Skeletal muscle satellite cell (primary cell): Measurements from ENCODE around the gene SLC9C1. TPM values are rescaled to one million over a fixed set of nuclear protein-coding genes. Genes with fewer than 3 reads are reported as not detected.
A peak's percentile ranks its signal among the peaks of the same experiment; 100 is the strongest.

Experiments
- H3K27me3 ChIP-seq: 2 replicates; pipeline ENCODE4 v1.7.0; 2013; ENCODE audit warnings: low read length; ENCODE audit not compliant: control insufficient read depth, insufficient read depth
- H3K36me3 ChIP-seq: 2 replicates; pipeline ENCODE4 v1.7.0; 2013; ENCODE audit warnings: mild to moderate bottlenecking, control low read depth, low read length; ENCODE audit not compliant: insufficient read depth
- H3K4me1 ChIP-seq: 2 replicates; pipeline ENCODE4 v1.7.0; 2013; ENCODE audit warnings: low read length; ENCODE audit not compliant: control insufficient read depth, insufficient read depth
- H3K4me2 ChIP-seq: 2 replicates; pipeline ENCODE4 v1.7.0; 2013; ENCODE audit warnings: mild to moderate bottlenecking, low read length
- H3K4me3 ChIP-seq: 2 replicates; pipeline ENCODE4 v1.7.0; 2013; ENCODE audit warnings: low read length
- H3K9ac ChIP-seq: 2 replicates; pipeline ENCODE4 v1.7.0; 2013; ENCODE audit warnings: mild to moderate bottlenecking, low read depth, low read length, moderate library complexity
- H3K9me3 ChIP-seq: replicated peaks from 2 replicates; pipeline ENCODE4 v1.7.0; 2013; ENCODE audit warnings: mild to moderate bottlenecking, control low read depth, low read length
- total RNA-seq: library from RNA; depleted of rRNA; stranded (reverse); fragments of >200 nt; gene quantifications from 2 replicates; pipeline ENCODE4 v1.2.3, GENCODE V29; 2012; rRNA removed

Gene SLC9C1
- not detected in 2 replicates for total RNA-seq

GRCh38 chr3:112293368-112294321, at the start of gene SLC9C1:
TSS of gene SLC9C1 (minus strand) at chr3:112294216. CDS start at chr3:112286791, 7,425 bp downstream.
- H3K9me3 ChIP-seq: no peaks in the 10 kb centered on the region
- H3K9ac ChIP-seq: peak within 1 kb of the TSS; percentile 37
- H3K27me3 ChIP-seq: no peaks in the 10 kb centered on the region
- H3K36me3 ChIP-seq: no peaks in the 10 kb centered on the region
- H3K4me2 ChIP-seq: peak within 1 kb of the TSS; percentile 77
- H3K4me1 ChIP-seq: no peaks in the 10 kb centered on the region
- peak within 1 kb of the TSS; percentile 57 for H3K4me3 ChIP-seq

GRCh38 chr3:112341386-112341785, 47.4 kb upstream of the SLC9C1 start:
- no peaks in the 10 kb centered on the region for H3K9me3 ChIP-seq
- H3K36me3 ChIP-seq: no peaks in the 10 kb centered on the region
- H3K9ac ChIP-seq: no peak overlapping the region
- H3K4me3 ChIP-seq: no peak overlapping the region
- peaks cover 5% of the 10 kb centered on the region for H3K27me3 ChIP-seq
- H3K4me2 ChIP-seq: no peak overlapping the region
- H3K4me1 ChIP-seq: no peaks in the 10 kb centered on the region

DNA sequence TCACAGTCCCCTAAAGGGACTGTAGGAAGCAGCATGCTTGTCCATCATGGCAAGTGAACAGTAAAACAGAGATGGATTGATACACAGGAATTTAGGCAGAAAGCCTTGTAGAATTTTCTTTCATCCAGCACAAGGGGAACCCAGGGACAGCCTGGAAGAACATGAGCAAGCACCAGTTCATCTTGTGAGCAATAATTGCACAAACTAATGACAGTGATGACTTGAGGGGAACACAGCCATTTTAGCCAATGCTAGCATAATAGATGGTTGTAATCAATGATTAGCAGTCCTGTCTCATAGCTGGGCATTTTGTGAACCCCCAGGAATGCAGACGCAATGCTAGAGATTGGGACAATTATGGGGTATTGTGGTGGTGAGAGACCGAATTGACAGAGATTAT, 45.6 kb upstream of the SLC9C1 start:
- no peak overlapping the region for H3K4me3 ChIP-seq

GRCh38 chr3:112339134-112339533, 45.1 kb upstream of the SLC9C1 start:
- no peaks in the 10 kb centered on the region for H3K9me3 ChIP-seq
- H3K4me3 ChIP-seq: no peak overlapping the region
- H3K36me3 ChIP-seq: no peaks in the 10 kb centered on the region
- H3K9ac ChIP-seq: no peak overlapping the region
- H3K4me2 ChIP-seq: no peak overlapping the region
- H3K27me3 ChIP-seq: peaks cover 21% of the 10 kb centered on the region
- H3K4me1 ChIP-seq: no peaks in the 10 kb centered on the region

More for the DNA sequence above, 45.6 kb upstream of the SLC9C1 start:
- Histone ChIP-seq H3K9ac (no peak overlapping the region), H3K4me1 (no peaks in the 10 kb centered on the region), H3K27me3 (peaks cover 18% of the 10 kb centered on the region), H3K9me3 (no peaks in the 10 kb centered on the region), H3K36me3 (no peaks in the 10 kb centered on the region), H3K4me2 (no peak overlapping the region)

DNA sequence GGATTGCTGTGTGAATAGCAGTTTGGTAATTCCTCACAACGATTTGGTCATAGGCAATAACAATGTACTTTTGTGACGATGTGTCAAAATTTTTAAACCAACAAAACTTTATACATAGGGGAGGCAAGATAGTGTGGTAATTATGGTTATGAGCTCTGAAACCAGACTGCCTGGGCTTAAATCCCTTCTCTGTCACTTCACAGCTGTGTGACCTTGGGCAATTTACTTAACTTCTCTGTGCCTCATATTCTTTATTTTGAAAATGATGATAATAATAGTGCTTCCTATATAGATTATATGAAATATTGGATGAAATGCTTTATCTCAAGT, 44.7 kb upstream of the SLC9C1 start:
- Histone ChIP-seq H3K27me3 (peaks cover 26% of the 10 kb centered on the region), H3K36me3 (no peaks in the 10 kb centered on the region), H3K4me1 (no peaks in the 10 kb centered on the region), H3K4me3 (no peak overlapping the region), H3K9ac (no peak overlapping the region), H3K9me3 (no peaks in the 10 kb centered on the region), H3K4me2 (no peak overlapping the region)

DNA sequence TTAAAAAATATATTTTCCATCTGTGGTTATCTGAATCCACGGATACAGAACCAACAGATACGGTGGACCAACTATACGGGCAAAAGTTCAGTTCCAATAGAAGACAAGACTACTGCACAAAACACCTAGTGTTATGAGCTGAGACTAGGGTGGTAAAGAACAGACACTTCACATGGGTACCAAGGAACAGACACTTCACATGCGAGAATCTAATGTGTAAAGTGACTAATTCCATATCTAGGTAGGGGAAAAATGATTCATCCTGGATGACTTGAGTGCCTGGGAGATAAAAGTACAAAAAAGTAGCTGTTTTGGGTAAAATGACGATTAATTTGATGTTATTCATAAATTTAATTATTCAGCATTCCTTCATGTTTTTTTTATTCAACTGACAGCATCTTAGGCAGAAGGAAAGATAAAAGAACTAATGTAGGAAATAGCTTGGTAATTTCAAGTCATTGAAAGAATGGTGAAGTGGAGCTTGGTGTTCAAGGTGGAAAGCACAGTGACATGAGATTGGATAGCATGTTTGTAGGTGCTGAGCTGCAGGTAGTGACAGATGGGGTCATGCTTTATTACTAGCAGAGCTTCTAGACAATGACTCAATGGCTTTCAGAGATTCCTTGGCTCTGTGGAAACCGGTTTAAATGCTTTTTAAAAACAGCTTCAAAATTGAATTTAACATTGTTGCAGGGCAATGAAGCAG, 44.2 kb upstream of the SLC9C1 start:
- H3K27me3 ChIP-seq: peaks cover 30% of the 10 kb centered on the region
- no peaks in the 10 kb centered on the region for H3K36me3 ChIP-seq
- no peak overlapping the region for H3K9ac ChIP-seq
- no peaks in the 10 kb centered on the region for H3K9me3 ChIP-seq
- H3K4me1 ChIP-seq: peaks cover 3% of the 10 kb centered on the region
- H3K4me2 ChIP-seq: no peak overlapping the region
- H3K4me3 ChIP-seq: no peak overlapping the region

DNA sequence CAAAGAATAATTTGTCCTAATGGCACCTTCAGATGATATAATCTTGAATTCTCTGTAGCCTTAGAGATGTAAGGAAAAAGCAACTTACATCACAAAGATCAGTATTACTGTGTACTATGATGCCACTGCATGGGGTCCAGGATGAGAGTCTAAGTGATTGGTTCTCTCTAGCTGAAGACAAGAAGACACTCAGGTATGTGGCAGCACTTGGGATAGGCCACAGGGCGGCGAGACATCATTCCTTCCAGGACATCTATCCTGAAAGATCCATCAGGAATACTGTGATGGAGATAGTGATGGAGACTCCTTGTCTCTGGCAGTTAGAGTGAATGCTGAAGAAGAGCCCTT, 41.4 kb upstream of the SLC9C1 start:
- Histone ChIP-seq H3K9me3 (no peaks in the 10 kb centered on the region), H3K4me1 (peaks cover 9% of the 10 kb centered on the region), H3K9ac (no peak overlapping the region), H3K36me3 (no peaks in the 10 kb centered on the region), H3K4me2 (no peak overlapping the region), H3K27me3 (peaks cover 35% of the 10 kb centered on the region), H3K4me3 (no peak overlapping the region)

DNA sequence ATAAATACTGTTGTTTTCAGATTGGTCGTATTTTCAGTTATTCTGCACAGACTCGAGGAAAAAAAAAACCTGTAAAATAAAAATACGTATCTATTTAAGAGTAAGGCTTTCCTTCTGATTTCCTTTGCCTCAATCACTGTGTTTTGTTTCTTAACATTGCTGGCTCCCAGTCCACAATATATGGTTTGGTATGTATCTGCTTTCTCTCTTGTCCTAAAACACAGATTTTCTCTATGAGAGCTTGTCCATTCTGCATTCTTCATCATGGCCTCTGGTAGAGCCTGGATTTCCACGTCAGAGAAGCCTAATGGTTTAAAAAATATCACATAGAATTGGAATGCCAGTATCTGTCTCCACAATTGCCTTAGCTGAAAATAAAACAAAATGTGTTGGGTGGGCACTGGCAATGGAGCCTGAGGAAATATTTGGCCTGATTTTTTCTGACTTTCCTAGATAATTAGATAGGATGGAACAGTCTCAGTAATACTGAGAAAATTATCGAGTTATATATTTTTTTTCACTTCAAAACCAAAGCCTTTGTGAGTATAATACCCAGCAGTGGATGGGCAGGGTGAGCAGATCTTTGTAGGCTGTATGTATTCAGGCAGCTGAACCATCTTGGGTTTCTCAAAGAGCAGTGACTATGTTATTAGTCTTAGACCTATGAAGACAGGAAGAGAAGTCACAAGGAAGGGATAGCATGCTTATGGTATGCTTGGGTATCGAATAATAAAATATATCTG, 40.8 kb upstream of the SLC9C1 start:
- Histone ChIP-seq H3K4me3 (no peak overlapping the region), H3K9ac (no peak overlapping the region)

GRCh38 chr3:112333381-112334317, 39.6 kb upstream of the SLC9C1 start:
- Histone ChIP-seq H3K27me3 (peaks cover 35% of the 10 kb centered on the region), H3K9me3 (no peaks in the 10 kb centered on the region), H3K4me2 (peak overlapping the region; percentile 95), H3K9ac (peak overlapping the region; percentile 39), H3K4me1 (peaks cover 9% of the 10 kb centered on the region), H3K36me3 (no peaks in the 10 kb centered on the region), H3K4me3 (peak overlapping the region; percentile 75)

More for the DNA sequence above, 40.8 kb upstream of the SLC9C1 start:
- Histone ChIP-seq H3K36me3 (no peaks in the 10 kb centered on the region), H3K9me3 (no peaks in the 10 kb centered on the region), H3K4me2 (no peak overlapping the region), H3K27me3 (peaks cover 35% of the 10 kb centered on the region), H3K4me1 (peaks cover 9% of the 10 kb centered on the region)

- Histone ChIP-seq H3K9me3 (no peaks in the 10 kb centered on the region), H3K4me3 (peak within 1 kb of the TSS; percentile 75), H3K36me3 (no peaks in the 10 kb centered on the region), H3K4me1 (peaks cover 9% of the 10 kb centered on the region), H3K4me2 (peak within 1 kb of the TSS; percentile 95), H3K27me3 (peaks cover 35% of the 10 kb centered on the region), H3K9ac (peak within 1 kb of the TSS; percentile 39)
Measured at GRCh38 chr3:112333002-112333380, 39.0 kb upstream of the SLC9C1 start, which contains the start of gene CD200. TSS of gene CD200 (plus strand) at chr3:112333156. CDS start at chr3:112333213, 57 bp downstream.
